Calu3 (cell line): ENCODE results near the gene PPARGC1A. TPM values are rescaled to one million over a fixed set of nuclear protein-coding genes. Genes with fewer than 3 reads are reported as not detected.
A peak's percentile ranks its signal among the peaks of the same experiment; 100 is the strongest.

ENCODE experiments used
- BruUV-seq: library from RNA; stranded (reverse); fragments of 400-500 nt; replicated peaks from 2 replicates; lab custom pipeline; 2021; lab: Mats Ljungman, UMichigan
- CTCF ChIA-PET: fragments of 300-600 bp; sonication (Branson Sonifier 250); formaldehyde crosslinking; loops from one replicate; lab custom pipeline; 2022; ENCODE audit warnings: antibody characterized with exemption; lab: Charles Lee
- DNase-seq: peaks from one replicate; pipeline ENCODE4 v3.0.0; 2022
- H3K27ac Mint-ChIP-seq: one replicate; pipeline ENCODE4 v1.8.0; 2022; ENCODE audit warnings: mixed read lengths; ENCODE audit not compliant: unreplicated experiment
- H3K27me3 Mint-ChIP-seq: one replicate; pipeline ENCODE4 v1.8.0; 2022; ENCODE audit warnings: mixed read lengths; ENCODE audit not compliant: unreplicated experiment
- H3K36me3 Mint-ChIP-seq: one replicate; pipeline ENCODE4 v1.8.0; 2022; ENCODE audit warnings: mild to moderate bottlenecking, moderate library complexity, mixed read lengths; ENCODE audit not compliant: insufficient read depth, unreplicated experiment
- H3K4me1 Mint-ChIP-seq: one replicate; pipeline ENCODE4 v1.8.0; 2022; ENCODE audit warnings: mild to moderate bottlenecking, low read depth, mixed read lengths; ENCODE audit not compliant: unreplicated experiment
- H3K4me3 Mint-ChIP-seq: one replicate; pipeline ENCODE4 v1.8.0; 2022; ENCODE audit warnings: mild to moderate bottlenecking, low read depth, moderate library complexity, mixed read lengths; ENCODE audit not compliant: unreplicated experiment
- H3K9me3 Mint-ChIP-seq: one replicate; pipeline ENCODE4 v1.8.0; 2022; ENCODE audit warnings: low read depth, mixed read lengths; ENCODE audit not compliant: unreplicated experiment
- CTCF ChIP-seq: fragments of 200-600 bp; IDR thresholded peaks from one replicate; pipeline ENCODE4 v1.8.0; 2022; ENCODE audit warnings: antibody characterized with exemption; ENCODE audit not compliant: unreplicated experiment
- intact Hi-C: fragments of 100-400 bp; cut with micrococcal nuclease; formaldehyde crosslinking; loops from one replicate; pipeline ENCODE4 v1.10.0; 2022; ENCODE audit not compliant: unreplicated experiment
- total RNA-seq: library from RNA; stranded (reverse); gene quantifications from 2 replicates; pipeline ENCODE4 v1.2.3, GENCODE V29; 2022

PPARGC1A gene
- total RNA-seq, 1 experiment from 2014 or later, result 7.6 TPM

- no peak for DNase-seq
- Mint-ChIP-seq H3K4me3 (no peak overlapping the region), H3K4me1 (no peaks in the 10 kb centered on the region), H3K36me3 (no peaks in the 10 kb centered on the region), H3K27ac (no peak overlapping the region), H3K9me3 (no peaks in the 10 kb centered on the region), H3K27me3 (no peaks in the 10 kb centered on the region)
- no peak for TF ChIP-seq CTCF
- no TSS peak for BruUV-seq
- CTCF ChIA-PET, result no interaction called here
- intact Hi-C loops, result no loop called here
Measured at GRCh38 chr4:23811161-23811560, 78.7 kb downstream of the PPARGC1A start.

GRCh38 chr4:23805450-23805851, 84.4 kb downstream of the PPARGC1A start:
- BruUV-seq, result no TSS peak
- H3K9me3 Mint-ChIP-seq, result no peaks in the 10 kb centered on the region
- intact Hi-C loops, result no loop called here
- H3K27ac Mint-ChIP-seq, result no peak overlapping the region
- H3K4me1 Mint-ChIP-seq, result no peaks in the 10 kb centered on the region
- no peak for TF ChIP-seq CTCF
- H3K4me3 Mint-ChIP-seq, result no peak overlapping the region
- H3K36me3 Mint-ChIP-seq, result no peaks in the 10 kb centered on the region
- no peaks in the 10 kb centered on the region for H3K27me3 Mint-ChIP-seq
- DNase-seq, result no peak
- CTCF ChIA-PET, result no interaction called here

GRCh38 chr4:23789762-23790161, 100.1 kb downstream of the PPARGC1A start:
- no peak overlapping the region for H3K4me3 Mint-ChIP-seq
- BruUV-seq, result no TSS peak
- CTCF ChIA-PET, result no interaction called here
- TF ChIP-seq CTCF, result no peak
- intact Hi-C loops, result no loop called here
- peak overlapping the region; percentile 60 for H3K27ac Mint-ChIP-seq
- H3K9me3 Mint-ChIP-seq, result no peaks in the 10 kb centered on the region
- no peaks in the 10 kb centered on the region for H3K27me3 Mint-ChIP-seq
- DNase-seq, result peak; percentile 57
- H3K36me3 Mint-ChIP-seq, result peaks cover 5% of the 10 kb centered on the region
- H3K4me1 Mint-ChIP-seq, result peaks cover 27% of the 10 kb centered on the region

GRCh38 chr4:23788460-23788859, 101.4 kb downstream of the PPARGC1A start:
- intact Hi-C loops, result loop anchor here (1.0 kb wide), 1 partner anchor 69 kb away; no protein-coding TSS in a partner anchor
- TF ChIP-seq CTCF, result no peak
- Mint-ChIP-seq H3K9me3 (no peaks in the 10 kb centered on the region), H3K4me1 (peaks cover 27% of the 10 kb centered on the region), H3K36me3 (peaks cover 5% of the 10 kb centered on the region), H3K4me3 (peak overlapping the region; percentile 48), H3K27me3 (no peaks in the 10 kb centered on the region), H3K27ac (peak overlapping the region; percentile 88)
- CTCF ChIA-PET, result interaction anchor here (0.6 kb wide), 1 partner anchor 82 kb away, joined by 4 read pairs; no protein-coding TSS in a partner anchor
- no TSS peak for BruUV-seq
- peak; percentile 45 for DNase-seq
